GM12878 (cell line): ENCODE data around the gene ASAP3. TPM values are rescaled to one million over a fixed set of nuclear protein-coding genes. Genes with fewer than 3 reads are reported as not detected.

ENCODE experiments used
- ATAC-seq: fragments of 200-7000 bp; cut with Tn5 transposase; 3 replicates; pipeline ENCODE4 v1.9.1; 2020; ENCODE audit warnings: mild to moderate bottlenecking, moderate library complexity
- BruUV-seq: library from RNA; stranded (reverse); fragments of 400-500 nt; replicated peaks from 2 replicates; lab custom pipeline; 2021; lab: Mats Ljungman, UMichigan
- CTCF ChIA-PET: fragments of 300-600 bp; sonication (Branson Sonifier 250); formaldehyde crosslinking; extraction: SDS; loops from one replicate; lab custom pipeline; 2021; ENCODE audit warnings: inconsistent platforms; lab: Yijun Ruan, JAX
- POLR2A ChIA-PET: fragments of 350-600 bp; formaldehyde crosslinking; extraction: SDS; loops from one replicate; lab custom pipeline; 2021; ENCODE audit warnings: inconsistent platforms; lab: Charles Lee
- RAD21 ChIA-PET: fragments of 300-600 bp; sonication (Branson Sonifier 250); formaldehyde crosslinking; loops from one replicate; lab custom pipeline; 2023; ENCODE audit warnings: antibody characterized with exemption; ENCODE audit not compliant: unreplicated experiment; lab: Charles Lee
- SMC1A ChIA-PET: fragments of 300-600 bp; sonication (Branson Sonifier 250); formaldehyde crosslinking; loops from one replicate; lab custom pipeline; 2023; ENCODE audit not compliant: unreplicated experiment, uncharacterized antibody; lab: Charles Lee
- DNase-seq: peaks from one replicate; pipeline ENCODE4 v3.0.0-alpha.2; 2011; ENCODE audit warnings: low read depth, low spot score
- FAIRE-seq: peaks from 3 replicates; lab custom pipeline; 2011; peaks lifted over from hg19 to GRCh38; lab: Jason Lieb, UNC
- H2AFZ ChIP-seq: 2 replicates; pipeline ENCODE4 v1.6.0; 2011; ENCODE audit warnings: low read depth, low read length, control low read depth; ENCODE audit not compliant: control insufficient read depth
- H3K27ac ChIP-seq: 2 replicates; pipeline ENCODE4 v1.5.1; 2011; ENCODE audit warnings: control low read depth; ENCODE audit not compliant: control insufficient read depth, insufficient read depth
- H3K27me3 ChIP-seq, 2 experiments: replicated peaks in 1 of 2; 2 replicates each; pipeline versions ENCODE4 v1.6.0 to v1.6.1; 2011; ENCODE audit warnings: low read length in 1 of 2; ENCODE audit not compliant: control insufficient read depth in 2 of 2, insufficient read depth in 2 of 2
- H3K36me3 ChIP-seq, 2 experiments: 2 replicates each; pipeline ENCODE4 v1.5.1; 2011; ENCODE audit warnings: low read length in 1 of 2; ENCODE audit not compliant: control insufficient read depth in 2 of 2, insufficient read depth in 2 of 2
- H3K4me1 ChIP-seq: 2 replicates; pipeline ENCODE4 v1.6.1; 2011; ENCODE audit warnings: mild to moderate bottlenecking, low read length, moderate library complexity, mixed read lengths; ENCODE audit not compliant: control insufficient read depth, insufficient read depth
- H3K4me2 ChIP-seq: 2 replicates; pipeline ENCODE4 v1.6.0; 2011; ENCODE audit warnings: control low read depth; ENCODE audit not compliant: control insufficient read depth, insufficient read depth
- H3K4me3 ChIP-seq: fragments of 200-600 bp; sonication (generic); 2 replicates; pipeline ENCODE4 v1.5.1; 2016
- H3K79me2 ChIP-seq: 2 replicates; pipeline ENCODE4 v1.6.0; 2011; ENCODE audit warnings: low read length; ENCODE audit not compliant: control insufficient read depth, insufficient read depth
- H3K9ac ChIP-seq: 2 replicates; pipeline ENCODE4 v1.8.0; 2011; ENCODE audit warnings: low read length, control low read depth, mixed read lengths; ENCODE audit not compliant: control insufficient read depth, insufficient read depth
- H3K9me3 ChIP-seq: replicated peaks from 3 replicates; pipeline ENCODE4 v1.5.1; 2011; ENCODE audit warnings: mild to moderate bottlenecking, low read length; ENCODE audit not compliant: control insufficient read depth, insufficient read depth
- H4K20me1 ChIP-seq: 2 replicates; pipeline ENCODE4 v1.6.0; 2011; ENCODE audit not compliant: control insufficient read depth, insufficient read depth
- CEBPB ChIP-seq, 2 experiments: fragments of 150-350 bp in 1 of 2; IDR thresholded peaks; 2 replicates each; pipeline ENCODE4 v1.6.1; 2012 to 2014; ENCODE audit warnings: low read depth in 2 of 2, low read length in 2 of 2, borderline replicate concordance in 1 of 2, inconsistent platforms in 1 of 2
- CHD1 ChIP-seq: IDR thresholded peaks from 2 replicates; pipeline ENCODE4 v1.6.1; 2012; ENCODE audit warnings: low read depth, low read length, improper control_type of control experiment
- CHD2 ChIP-seq: IDR thresholded peaks from 2 replicates; pipeline ENCODE4 v1.6.1; 2011; ENCODE audit warnings: low read depth, low read length, improper control_type of control experiment, borderline replicate concordance
- CHD4 ChIP-seq: fragments of 200-600 bp; sonication (generic); IDR thresholded peaks from 2 replicates; pipeline ENCODE4 v1.6.1; 2016; ENCODE audit warnings: mild to moderate bottlenecking
- HDAC2 ChIP-seq: fragments of 200-600 bp; sonication (generic); IDR thresholded peaks from 2 replicates; pipeline ENCODE4 v1.6.1; 2017
- HDAC6 ChIP-seq: fragments of 200-600 bp; sonication (generic); IDR thresholded peaks from one replicate; pipeline ENCODE4 v1.8.0; 2017; ENCODE audit warnings: antibody characterized with exemption; ENCODE audit not compliant: unreplicated experiment
- IKZF1 ChIP-seq: fragments of 450-650 bp; conservative IDR thresholded peaks from 2 replicates; pipeline ENCODE4 v1.6.1; 2017; ENCODE audit warnings: antibody characterized with exemption, mild to moderate bottlenecking
- IRF5 ChIP-seq: fragments of 450-650 bp; IDR thresholded peaks from 2 replicates; pipeline ENCODE4 v1.6.1; 2017; ENCODE audit warnings: borderline replicate concordance
- KLF5 ChIP-seq: fragments of 450-650 bp; IDR thresholded peaks from 2 replicates; pipeline ENCODE4 v1.6.1; 2014; ENCODE audit warnings: mild to moderate bottlenecking; ENCODE audit not compliant: partially characterized antibody
- MXI1 ChIP-seq: fragments of 150-350 bp; IDR thresholded peaks from 2 replicates; pipeline ENCODE4 v1.6.1; 2011; ENCODE audit warnings: low read depth, mild to moderate bottlenecking, inconsistent platforms, low read length, improper control_type of control experiment
- NBN ChIP-seq: fragments of 450-650 bp; IDR thresholded peaks from 2 replicates; pipeline ENCODE4 v1.6.1; 2016
- NR2F1 ChIP-seq: fragments of 450-650 bp; conservative IDR thresholded peaks from 2 replicates; pipeline ENCODE4 v1.6.1; 2017; ENCODE audit warnings: mild to moderate bottlenecking
- RBBP5 ChIP-seq: fragments of 200-600 bp; sonication (generic); conservative IDR thresholded peaks from 2 replicates; pipeline ENCODE4 v1.6.1; 2016
- SMAD5 ChIP-seq: IDR thresholded peaks from 2 replicates; pipeline ENCODE4 v1.6.1; 2016; ENCODE audit warnings: antibody characterized with exemption, low read depth
- SP1 ChIP-seq: IDR thresholded peaks from one replicate; pipeline ENCODE4 v1.6.1; 2011; ENCODE audit warnings: low read depth, low read length
- SPI1 ChIP-seq: IDR thresholded peaks from 2 replicates; pipeline ENCODE4 v1.6.1; 2011; ENCODE audit warnings: low read depth, mild to moderate bottlenecking, low read length, moderate library complexity, borderline replicate concordance; ENCODE audit not compliant: insufficient read depth
- YY1 ChIP-seq: IDR thresholded peaks from 2 replicates; pipeline ENCODE4 v1.6.1; 2011; ENCODE audit warnings: low read depth, mild to moderate bottlenecking, low read length
- ZBED1 ChIP-seq: IDR thresholded peaks from 2 replicates; pipeline ENCODE4 v1.6.1; 2016; ENCODE audit warnings: borderline replicate concordance
- ZSCAN29 ChIP-seq: fragments of 450-650 bp; IDR thresholded peaks from 2 replicates; pipeline ENCODE4 v1.6.1; 2017; ENCODE audit warnings: mild to moderate bottlenecking, moderate library complexity
- ZZZ3 ChIP-seq: IDR thresholded peaks from 2 replicates; pipeline ENCODE4 v1.6.1; 2011; ENCODE audit warnings: low read depth; ENCODE audit not compliant: control insufficient read depth, insufficient read length
- WGBS: methylation state at CpG from one replicate; pipeline ENCODE4 v1.1.6; 2016; ENCODE audit warnings: low lambda C conversion rate; ENCODE audit not compliant: insufficient replicate concordance, insufficient coverage; ENCODE audit errors: missing lambda C conversion rate; 5-methylcytosine and 5-hydroxymethylcytosine counted together
- in situ Hi-C: fragments of 300-500 bp; cut with MboI; formaldehyde crosslinking; loops from 9 replicates; pipeline ENCODE4 v1.14.3; 2018; ENCODE audit warnings: mixed read lengths
- intact Hi-C: fragments of 100-400 bp; cut with micrococcal nuclease; formaldehyde crosslinking; loops from one replicate; pipeline ENCODE4 v1.14.2; 2022; ENCODE audit not compliant: unreplicated experiment
- polyA plus RNA-seq, 11 experiments: library from polyadenylated mRNA; depleted of rRNA in 4 of 11; unstranded in 6 of 11; stranded (reverse) in 5 of 11; fragments of >200 nt; fragmentation: Nextera tagmentation in 4 of 11; fragmentation: Illumina TruSeq in 1 of 11; extraction: Ambion mirVana in 4 of 11; extraction: Trizol in 1 of 11; gene quantifications; 1 replicate in 1 of 11; 2 replicates in 10 of 11; pipeline versions ENCODE4 v1.2.1 to v1.2.3, GENCODE V29; 2011 to 2016; ENCODE audit warnings: inconsistent platforms in 2 of 11, missing spikeins in 2 of 11, low read depth in 1 of 11
- total RNA-seq, 4 experiments: library from RNA; depleted of rRNA in 3 of 4; stranded (reverse); fragments of >200 nt in 3 of 4; fragmentation: Illumina TruSeq in 1 of 4; extraction: Trizol in 1 of 4; gene quantifications; 2 replicates each; pipeline versions ENCODE4 v1.2.1 to v1.2.3, GENCODE V29; 2013 to 2021

ASAP3 gene
- total and polyA plus RNA-seq, 10 of the 15 experiments (the other 5 are each of a cell fraction or from before 2014, with no cell fraction given), result 0.04 to 0.92 (median 0.34) TPM; not detected in 1

GRCh38 chr1:23444596-23445390 is 39.2 kb downstream of the ASAP3 start:
- H3K4me1 ChIP-seq, result no peaks in the 10 kb centered on the region
- no peaks in the 10 kb centered on the region for H3K79me2 ChIP-seq
- FAIRE-seq (no peak), DNase-seq (no peak), ATAC-seq (no peak)
- peaks cover 0 to 3% of the 10 kb centered on the region in 2 experiments; a peak in 1 of 4 replicates for H3K27me3 ChIP-seq
- no peak overlapping the region for H2AFZ ChIP-seq
- BruUV-seq, result no TSS peak
- H3K4me3 ChIP-seq, result no peak overlapping the region
- H4K20me1 ChIP-seq, result no peaks in the 10 kb centered on the region
- WGBS, result 16% methylated on average over 4 of the region's 4 CpGs
- intact Hi-C loops, result no loop called here
- H3K36me3 ChIP-seq, result no peaks in the 10 kb centered on the region
- POLR2A ChIA-PET, result no interaction called here
- H3K27ac ChIP-seq, result no peak overlapping the region
- TF ChIP-seq IRF5 (no peak), HDAC6 (no peak)
- SMC1A ChIA-PET, result no interaction called here
- CTCF ChIA-PET, result interaction anchor here (0.9 kb wide), 1 partner anchor 209 kb away, joined by 3 read pairs; no protein-coding TSS in a partner anchor
- no peak overlapping the region for H3K4me2 ChIP-seq
- no peak overlapping the region for H3K9ac ChIP-seq
- RAD21 ChIA-PET, result no interaction called here
- H3K9me3 ChIP-seq, result no peaks in the 10 kb centered on the region
- in situ Hi-C loops, result no loop called here

DNA sequence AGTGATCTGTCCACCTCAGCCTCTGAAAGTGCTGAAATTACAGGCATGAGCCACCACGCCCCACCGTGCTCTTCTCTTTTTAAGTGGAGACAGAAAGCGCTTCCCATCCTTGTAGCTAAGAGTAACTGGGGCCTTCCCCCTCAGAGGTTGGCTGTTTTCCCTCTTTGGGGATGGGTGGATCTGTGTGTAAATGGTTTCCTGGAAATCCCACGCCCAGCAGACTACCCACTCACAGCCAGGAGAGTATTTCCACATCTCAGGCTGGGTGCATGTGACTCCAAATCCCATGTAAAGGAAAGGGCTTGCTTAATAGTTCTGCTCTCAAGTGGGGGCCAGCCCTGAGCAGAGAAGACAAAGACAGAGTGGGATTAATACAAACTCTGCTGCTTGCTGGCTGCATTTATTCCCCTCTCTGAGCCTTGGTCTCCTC is 39.9 kb downstream of the ASAP3 start:
- Histone ChIP-seq H2AFZ (no peak overlapping the region), H3K9ac (no peak overlapping the region), H3K4me2 (no peak overlapping the region), H3K4me1 (no peaks in the 10 kb centered on the region), H3K27me3 (peaks cover 0 to 3% of the 10 kb centered on the region in 2 experiments; a peak in 1 of 4 replicates), H3K9me3 (no peaks in the 10 kb centered on the region), H4K20me1 (no peaks in the 10 kb centered on the region), H3K36me3 (no peaks in the 10 kb centered on the region), H3K4me3 (no peak overlapping the region), H3K27ac (no peak overlapping the region), H3K79me2 (no peaks in the 10 kb centered on the region)
- TF ChIP-seq MXI1 (no peak), IKZF1 (no peak), SPI1 (no peak), RBBP5 (no peak), HDAC2 (no peak), KLF5 (no peak), ZBED1 (no peak), ZZZ3 (no peak), ZSCAN29 (no peak), CHD4 (no peak), CHD1 (no peak), SMAD5 (no peak), NR2F1 (no peak), CHD2 (no peak), YY1 (no peak), NBN (no peak), CEBPB (IDR thresholded peaks at IDR 0.05; ENCODE audit: borderline replicate concordance in 1 of 2, low read depth in 2 of 2, low read length in 2 of 2) (no peak), SP1 (no peak)
- POLR2A ChIA-PET, result interaction anchor here (1.2 kb wide), 1 partner anchor 22 kb away, joined by 3 read pairs; no protein-coding TSS in a partner anchor
- RAD21 ChIA-PET, result no interaction called here
- CTCF ChIA-PET, result no interaction called here
- no peak for DNase-seq
- SMC1A ChIA-PET, result no interaction called here
- FAIRE-seq, result no peak
- intact Hi-C loops, result no loop called here
- no TSS peak for BruUV-seq
- in situ Hi-C loops, result no loop called here
- ATAC-seq, result no peak
- 55% methylated on average over 4 of the region's 4 CpGs for WGBS
